ENCODE measurements around the gene FOSL2. TPM values are rescaled to one million over a fixed set of nuclear protein-coding genes. Genes with fewer than 3 reads are reported as not detected.

The FOSL2 gene
- 0.57 and 0.89 TPM in 2 replicates for polyA plus RNA-seq (2014; cell fraction: cytosol; rRNA removed)
- polyA plus RNA-seq (2014; cell fraction: nucleus; rRNA removed): 0.38 and 1.3 TPM in 2 replicates

DNA sequence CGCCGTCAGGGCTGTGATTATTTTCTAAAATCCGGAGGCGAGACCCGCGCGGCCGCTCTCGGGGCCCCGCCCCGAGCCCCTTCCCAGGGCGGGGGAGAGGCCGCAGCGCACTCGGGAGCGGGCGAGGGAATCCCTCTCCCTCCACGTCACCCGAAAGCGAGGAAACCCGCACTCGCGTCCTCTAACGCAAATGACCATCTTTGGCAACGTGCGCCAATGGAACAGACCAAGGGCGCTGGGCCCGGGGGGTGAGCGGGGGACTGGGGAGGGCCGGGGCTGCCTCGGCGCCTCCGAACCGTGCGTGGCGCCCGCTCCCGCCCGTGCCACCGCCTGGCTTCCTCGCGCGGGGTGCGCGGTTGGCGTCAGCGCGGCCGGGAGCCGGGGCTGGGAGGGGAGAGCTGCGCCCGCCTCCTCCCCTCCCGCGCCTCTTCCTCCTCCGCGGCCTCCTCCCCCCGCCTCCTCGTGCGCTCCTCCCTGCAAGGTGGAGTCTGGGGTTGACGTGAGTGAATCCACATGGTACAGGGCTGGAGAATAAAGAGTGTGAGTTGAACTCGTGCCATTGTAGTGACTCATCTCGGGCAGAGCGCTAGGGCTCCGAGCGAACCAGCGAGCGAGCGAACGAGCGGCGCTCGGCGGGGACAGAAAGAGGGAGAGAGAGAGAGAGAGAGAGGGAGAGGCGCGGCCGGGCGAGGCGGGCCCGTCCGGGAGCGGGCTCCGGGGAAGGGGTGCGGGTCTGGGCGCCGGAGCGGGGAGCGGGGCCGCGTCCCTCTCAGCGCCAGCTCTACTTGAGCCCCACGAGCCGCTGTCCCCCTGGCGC is at the start of gene FOSL2:
Gene FOSL2, plus strand, starts transcription at position 562 of the 817 bp plus-strand sequence. CDS start 863 bp downstream, outside the sequence.
- DNase-seq (ENCODE audit: low spot score): peak; percentile 89

GRCh38 chr2:28343184-28343942 is 49.3 kb upstream of the FOSL2 start:
- DNase-seq (ENCODE audit: low spot score): no peak

DNA sequence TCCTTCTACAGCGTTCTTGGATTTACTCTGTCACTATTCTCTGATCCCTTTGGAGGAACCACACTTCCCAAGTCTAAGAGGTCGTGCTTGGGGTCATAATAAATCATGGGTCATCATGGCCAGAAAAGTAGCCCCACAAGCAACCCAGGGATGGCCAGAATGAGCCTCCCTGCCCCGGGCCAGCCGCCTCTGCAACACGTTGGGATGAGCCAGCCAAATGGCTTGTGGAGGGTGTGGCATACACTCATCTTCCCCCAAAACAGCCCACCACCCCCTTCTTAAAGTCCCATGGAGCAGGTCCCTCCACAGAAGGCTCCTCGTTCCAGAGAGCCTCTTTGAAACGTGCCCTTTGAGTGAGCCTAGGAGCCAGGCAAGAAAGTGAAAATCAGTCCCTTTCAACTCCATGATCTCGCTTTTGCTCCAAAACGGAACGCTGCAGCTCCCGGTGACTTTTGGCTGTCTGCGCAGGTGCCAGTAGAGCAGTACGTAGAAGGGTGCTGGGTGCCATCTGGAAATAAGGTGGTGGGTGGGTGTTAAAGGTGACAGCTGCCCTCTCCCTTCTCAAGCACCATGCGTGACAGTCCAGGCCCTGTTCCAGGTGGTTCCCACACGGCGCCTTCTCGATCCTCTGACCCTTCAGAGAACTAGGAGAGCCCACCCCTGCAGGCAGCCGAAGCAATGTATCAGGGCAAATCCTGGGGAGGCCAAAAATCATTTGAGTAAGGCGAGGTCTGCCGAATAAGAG is 48.5 kb upstream of the FOSL2 start:
- DNase-seq (ENCODE audit: low spot score): no peak

- DNase-seq (ENCODE audit: low spot score): no peak
Observed at GRCh38 chr2:28344756-28345373, 47.8 kb upstream of the FOSL2 start.

GRCh38 chr2:28345619-28346018 is 47.0 kb upstream of the FOSL2 start:
- no peak for DNase-seq (ENCODE audit: low spot score)

- peak; percentile 51 for DNase-seq (ENCODE audit: low spot score)
Observed at GRCh38 chr2:28346587-28346986, 46.1 kb upstream of the FOSL2 start.

- DNase-seq (ENCODE audit: low spot score): no peak
Observed at GRCh38 chr2:28347193-28347592, 45.5 kb upstream of the FOSL2 start.

DNA sequence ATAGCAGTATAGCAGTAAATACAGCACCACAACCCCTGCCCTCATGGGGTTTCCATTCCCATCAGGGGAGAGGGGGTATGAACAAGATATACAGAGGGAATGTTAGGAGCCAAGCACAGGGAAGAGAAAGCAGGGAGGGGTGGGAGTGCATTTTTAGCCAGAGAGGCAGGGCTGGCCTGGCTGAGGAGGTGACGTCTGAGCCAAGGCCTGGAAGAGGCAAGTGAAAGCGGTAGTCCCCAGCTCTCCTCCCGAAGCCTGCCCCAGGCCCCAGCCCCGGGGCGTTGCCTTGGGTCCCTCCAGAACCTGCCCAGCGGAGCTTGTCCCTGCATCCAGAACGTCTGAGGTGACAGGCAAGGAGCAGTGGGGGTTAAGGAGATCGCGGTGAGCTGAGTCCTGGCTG is 45.1 kb upstream of the FOSL2 start:
- DNase-seq (ENCODE audit: low spot score): no peak

GRCh38 chr2:28348149-28348567 is 44.5 kb upstream of the FOSL2 start:
- DNase-seq (ENCODE audit: low spot score): no peak

GRCh38 chr2:28348921-28349320 is 43.7 kb upstream of the FOSL2 start:
- no peak for DNase-seq (ENCODE audit: low spot score)

GRCh38 chr2:28349546-28350165 is 43.0 kb upstream of the FOSL2 start:
- DNase-seq (ENCODE audit: low spot score): no peak

DNA sequence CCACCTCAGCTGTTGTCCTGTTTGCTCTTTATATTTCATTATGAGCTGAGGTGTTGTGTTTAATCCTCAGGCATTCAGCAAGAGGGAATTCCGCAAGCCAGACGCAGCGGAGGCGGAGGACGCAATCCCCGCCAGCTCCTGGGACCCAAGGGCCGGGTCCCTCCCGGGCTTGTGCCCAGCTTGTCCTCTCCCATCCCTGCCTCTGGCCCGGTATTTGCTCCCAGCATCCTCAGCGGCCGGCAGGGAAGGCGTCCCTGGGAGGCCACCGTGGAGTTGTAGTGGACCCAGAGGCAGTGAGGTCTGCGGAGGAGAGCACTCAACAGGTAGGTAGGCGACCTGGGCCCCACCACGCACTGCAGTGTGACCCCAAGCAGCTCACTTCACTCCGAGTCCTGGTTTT is 42.5 kb upstream of the FOSL2 start:
- DNase-seq (ENCODE audit: low spot score): no peak

GRCh38 chr2:28350791-28351285 is 41.8 kb upstream of the FOSL2 start:
- DNase-seq (ENCODE audit: low spot score): no peak

GRCh38 chr2:28351621-28352020 is 41.0 kb upstream of the FOSL2 start:
- no peak for DNase-seq (ENCODE audit: low spot score)

- DNase-seq (ENCODE audit: low spot score): no peak
Observed at GRCh38 chr2:28352104-28352503, 40.6 kb upstream of the FOSL2 start.

DNA sequence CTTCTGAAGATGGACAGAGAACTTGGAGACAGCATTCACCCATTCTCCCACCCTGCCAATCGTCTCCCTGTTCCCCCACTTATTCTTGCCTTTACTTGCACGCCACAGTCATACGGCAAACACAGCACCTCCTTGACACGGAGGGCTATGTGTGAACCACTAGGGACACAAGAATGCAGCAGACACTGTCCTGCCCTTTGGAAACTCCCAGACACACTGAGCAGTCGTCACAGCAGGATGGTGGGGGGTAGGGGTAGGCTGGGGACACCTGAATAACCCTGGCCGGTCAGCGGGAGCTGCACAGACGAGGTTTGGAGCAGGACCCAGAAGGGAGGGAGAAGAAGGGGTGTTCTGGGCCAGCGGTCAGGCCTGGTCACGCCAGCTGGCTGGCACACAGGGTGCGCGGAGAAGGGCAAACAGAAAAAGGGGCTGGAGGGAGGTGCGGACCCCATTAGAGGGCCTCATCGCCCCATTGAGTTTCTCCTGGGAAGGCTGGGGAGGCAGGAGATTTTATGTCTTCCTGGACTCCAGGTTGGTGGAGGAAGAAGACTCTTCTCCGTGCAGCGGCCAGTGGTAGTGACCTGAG is 40.0 kb upstream of the FOSL2 start:
- DNase-seq (ENCODE audit: low spot score): no peak

DNA sequence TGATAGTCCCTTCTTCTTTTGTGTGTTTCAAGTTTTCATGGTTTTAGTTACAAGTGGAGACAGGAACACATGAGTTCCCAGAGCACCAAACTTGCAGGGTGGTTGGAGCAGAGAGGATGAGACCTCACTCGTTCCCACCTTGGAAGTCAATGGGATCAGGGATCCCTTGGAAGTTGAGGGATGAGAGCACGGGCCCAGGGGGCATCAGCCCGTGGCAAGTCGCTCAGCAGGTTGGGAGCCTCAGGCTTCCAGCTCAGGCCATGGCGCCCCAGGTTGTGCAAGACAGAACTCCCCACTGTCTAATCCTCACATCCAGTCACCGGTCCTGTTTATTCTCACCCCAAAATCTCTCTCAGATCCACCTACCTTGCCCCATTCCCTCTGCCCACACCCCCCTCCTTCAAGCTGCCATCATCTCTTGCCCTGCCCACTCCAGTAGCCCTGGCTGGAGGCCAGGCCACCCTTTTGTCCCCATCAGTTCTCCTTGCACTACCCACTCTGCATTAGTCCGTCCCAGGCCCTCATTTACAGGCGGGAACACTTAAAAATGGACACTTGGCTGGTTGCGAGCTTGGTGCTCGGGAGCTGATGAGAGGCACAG is 37.6 kb upstream of the FOSL2 start:
- DNase-seq (ENCODE audit: low spot score): no peak

GRCh38 chr2:28355521-28356094 is 37.0 kb upstream of the FOSL2 start:
- DNase-seq (ENCODE audit: low spot score): no peak

DNA sequence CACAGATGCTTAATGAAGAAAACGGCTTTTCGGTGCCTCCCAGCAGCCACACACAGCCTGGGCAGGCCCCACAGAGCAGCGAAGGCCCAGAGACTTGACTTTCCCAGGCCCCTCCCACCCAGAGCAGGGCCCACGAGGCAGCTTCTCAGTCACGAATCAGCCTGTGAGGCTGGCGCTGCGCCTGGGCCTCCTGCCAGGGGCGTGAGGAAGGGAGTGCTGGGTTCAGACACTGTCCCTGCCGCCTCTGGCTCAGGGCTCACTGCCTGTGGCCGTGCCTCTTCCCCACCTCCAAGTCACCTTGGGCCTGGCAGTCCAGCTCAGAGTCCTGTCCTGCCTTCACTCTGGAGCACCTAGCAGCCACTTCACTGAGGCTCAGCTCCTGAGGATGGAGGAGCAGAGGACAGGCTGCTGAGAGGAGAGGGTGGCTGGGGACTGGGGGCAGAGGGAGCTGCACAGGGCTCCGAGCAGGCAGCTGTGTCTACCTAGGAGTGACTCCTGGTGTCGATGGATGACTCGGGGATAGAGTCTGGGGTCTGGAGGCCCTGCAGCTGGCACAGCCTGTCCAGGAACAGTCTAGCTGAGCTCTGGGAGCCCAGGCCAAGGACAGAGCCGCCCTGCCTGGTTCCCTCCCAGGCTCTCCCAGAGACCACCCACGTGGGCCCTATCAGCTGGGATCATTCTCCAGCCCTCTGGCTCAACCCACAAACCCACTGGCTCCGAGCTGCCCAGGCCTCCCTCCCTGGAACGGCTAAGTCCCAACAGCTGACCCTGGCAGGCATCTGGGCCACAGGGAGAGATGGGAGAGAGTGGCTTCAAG is 36.4 kb upstream of the FOSL2 start:
- DNase-seq (ENCODE audit: low spot score): peak; percentile 75
